ENCODE data around the gene EPB41.
"Not testable (repeated sequence)": the region's sequence is repeated elsewhere in the genome, so short reads cannot be mapped to it uniquely, and the experiment has no call there.

EPB41 gene

GRCh38 chr1:28981210-28981609 lies 66.8 kb downstream of the EPB41 start:
- DNase-seq (ENCODE audit: low read depth in 2 of 2): no peak

DNA sequence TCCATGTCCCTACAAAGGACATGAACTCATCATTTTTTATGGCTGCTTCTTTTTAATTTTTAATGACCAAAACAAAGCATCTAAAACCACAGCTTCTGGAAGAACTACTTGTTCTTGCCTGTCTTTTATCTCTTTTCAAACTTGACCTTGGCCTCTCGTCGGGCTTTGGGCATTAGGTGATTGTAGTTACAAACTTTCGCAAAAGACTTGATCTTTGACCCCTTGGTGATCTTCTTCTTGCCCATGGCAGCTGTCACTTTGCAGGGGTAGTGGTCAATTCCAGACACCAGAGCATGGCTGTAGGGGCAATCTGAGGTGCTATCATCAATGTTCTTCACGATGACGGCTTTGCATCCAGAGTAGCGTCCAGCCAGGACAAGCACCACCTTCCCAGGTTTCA lies 67.8 kb downstream of the EPB41 start:
- DNase-seq (ENCODE audit: low read depth in 2 of 2): no peak

DNA sequence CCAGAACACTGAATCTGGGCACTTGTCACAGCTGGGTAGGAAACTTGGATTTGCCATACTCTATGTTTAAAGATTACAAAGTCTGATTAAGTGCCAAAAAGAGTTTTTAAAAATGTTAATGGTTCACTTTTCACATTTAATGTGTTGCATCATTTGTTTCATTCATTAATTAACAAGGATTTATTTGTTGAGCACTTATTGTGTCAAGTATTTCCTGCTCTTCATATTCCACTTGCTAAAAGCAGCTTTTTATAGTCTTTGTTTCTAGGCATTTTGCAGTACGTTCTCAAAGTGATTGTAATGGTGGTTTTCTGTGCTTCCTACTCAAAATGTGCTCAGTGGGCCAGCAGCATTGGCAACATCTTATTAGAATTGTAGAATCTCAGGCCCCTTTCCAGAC lies 68.7 kb downstream of the EPB41 start:
- DNase-seq (ENCODE audit: low read depth in 2 of 2): no peak

DNA sequence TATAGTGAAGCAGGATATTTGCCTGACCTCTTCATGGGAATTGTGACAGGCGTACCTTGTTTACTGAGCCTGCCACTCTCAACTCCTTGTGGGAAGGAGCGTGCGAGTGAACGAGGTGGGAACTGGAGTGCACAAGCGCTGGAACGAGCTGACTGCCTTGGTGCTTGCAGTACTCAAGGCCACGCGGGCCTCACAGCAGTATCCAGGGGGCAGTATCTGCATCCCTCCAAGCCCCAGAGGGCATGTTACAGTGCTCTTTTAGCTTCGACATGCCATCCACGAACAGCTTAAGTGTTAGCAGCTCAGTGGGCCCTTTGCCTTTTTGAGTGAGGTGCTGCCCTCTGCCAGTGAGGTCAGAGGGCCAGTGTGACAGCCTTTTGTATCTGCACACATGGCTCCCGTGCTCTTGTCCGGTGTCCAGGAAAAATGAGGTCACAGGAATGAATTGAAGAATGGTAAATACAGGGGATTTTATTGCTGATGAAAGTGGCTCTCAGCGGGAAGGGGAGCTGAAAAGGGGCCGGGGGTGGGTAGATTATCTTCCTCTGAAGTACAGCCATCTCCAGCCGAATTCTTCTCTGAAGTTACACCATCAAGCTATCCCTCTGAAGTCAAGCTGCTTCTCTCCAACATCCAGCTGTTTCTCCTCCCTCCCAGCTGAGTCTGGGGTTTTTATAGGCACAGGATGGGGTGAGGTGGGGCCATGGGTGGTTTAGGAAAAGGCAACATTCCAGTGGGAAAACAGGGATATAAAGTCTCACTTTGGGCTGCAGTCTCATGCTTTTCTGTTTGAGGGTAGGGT lies 69.3 kb downstream of the EPB41 start:
- DNase-seq (ENCODE audit: low read depth in 2 of 2): no peak

DNA sequence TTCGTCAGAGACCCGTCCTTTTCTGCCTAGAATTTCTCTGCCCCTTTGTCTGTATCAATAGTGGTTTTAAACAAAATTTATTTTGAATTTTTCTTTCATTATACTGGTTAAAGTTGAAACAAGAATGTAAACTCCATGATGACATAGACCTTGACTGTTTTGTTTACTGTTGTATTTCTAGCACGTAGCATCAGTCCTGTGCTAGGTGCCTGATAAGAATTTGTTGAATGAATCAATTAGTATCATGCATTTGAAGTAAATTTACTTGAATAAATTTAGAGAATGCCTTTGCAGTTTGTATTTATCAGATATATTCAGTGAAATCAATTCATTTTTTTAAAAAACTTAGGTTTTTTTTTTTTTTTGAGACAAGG lies 69.9 kb downstream of the EPB41 start:
- no peak for DNase-seq (ENCODE audit: low read depth in 2 of 2)

DNA sequence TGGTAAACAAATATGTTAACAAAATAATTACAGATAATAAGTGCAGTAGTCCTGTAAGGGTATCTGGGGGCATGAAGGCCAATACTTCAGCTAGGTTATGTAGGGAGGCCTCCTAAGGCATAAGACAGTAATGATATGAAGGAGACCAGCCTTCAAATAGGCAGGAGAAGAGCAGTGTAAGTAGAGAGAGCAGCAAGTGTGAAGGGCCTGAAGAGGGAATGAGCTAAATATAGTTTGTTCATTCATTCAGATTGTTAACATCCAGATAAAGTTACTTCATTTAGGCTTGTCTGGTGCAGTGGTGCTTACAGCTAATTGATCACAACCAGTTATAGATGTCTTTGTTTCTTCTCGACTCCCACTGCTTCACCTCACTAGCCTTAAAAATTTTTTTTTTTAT lies 71.1 kb downstream of the EPB41 start:
- no peak for DNase-seq (ENCODE audit: low read depth in 2 of 2)

DNA sequence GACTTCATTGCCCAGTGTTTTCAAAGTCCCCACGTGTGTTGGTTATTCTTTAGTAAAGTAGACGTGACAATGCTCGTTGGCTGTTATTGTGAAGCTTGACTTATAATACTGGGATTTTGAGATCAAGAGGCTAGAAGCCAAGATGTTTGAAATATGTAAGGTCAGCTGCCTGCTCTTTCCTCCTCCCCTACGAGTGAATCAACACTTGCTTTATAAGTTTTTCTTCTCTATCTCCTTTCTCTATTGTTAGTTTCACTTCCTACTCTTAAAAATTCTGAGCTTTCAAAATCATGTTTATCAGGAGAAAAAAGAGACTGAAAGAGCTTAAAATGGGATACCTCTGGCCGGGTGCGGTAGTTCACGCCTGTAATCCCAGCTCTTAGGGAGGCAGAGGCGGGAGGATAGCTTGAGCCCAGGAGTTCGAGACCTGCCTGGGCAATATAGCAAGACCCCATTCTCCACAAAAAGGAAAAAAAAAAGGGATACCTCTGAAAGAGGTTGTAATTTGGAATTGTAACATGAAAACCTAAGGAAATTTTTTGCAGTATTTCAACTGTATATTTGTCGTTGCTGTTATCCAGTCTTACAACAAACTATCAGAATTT lies 72.0 kb downstream of the EPB41 start:
- DNase-seq (ENCODE audit: low read depth in 2 of 2): no peak

DNA sequence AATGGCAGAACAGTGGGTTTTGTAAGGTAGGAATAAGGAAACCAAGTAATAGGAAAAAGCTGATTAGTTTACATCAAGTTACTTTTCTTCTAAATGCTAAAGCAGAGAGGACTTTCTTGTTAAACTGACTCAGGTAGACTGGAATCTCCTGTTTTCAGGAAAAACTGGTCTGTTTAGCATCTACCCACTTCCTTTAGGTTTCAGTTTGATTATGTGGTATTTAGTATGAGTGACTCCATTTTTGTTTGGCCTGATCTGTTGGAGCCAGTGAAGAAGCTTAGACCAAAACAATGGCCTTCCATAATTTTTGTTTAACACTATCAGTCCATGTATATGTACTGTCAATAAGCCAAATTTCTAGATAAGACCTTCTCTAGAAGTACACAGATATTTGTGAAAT lies 88.4 kb downstream of the EPB41 start:
- no peak for DNase-seq (ENCODE audit: low read depth in 2 of 2)

DNA sequence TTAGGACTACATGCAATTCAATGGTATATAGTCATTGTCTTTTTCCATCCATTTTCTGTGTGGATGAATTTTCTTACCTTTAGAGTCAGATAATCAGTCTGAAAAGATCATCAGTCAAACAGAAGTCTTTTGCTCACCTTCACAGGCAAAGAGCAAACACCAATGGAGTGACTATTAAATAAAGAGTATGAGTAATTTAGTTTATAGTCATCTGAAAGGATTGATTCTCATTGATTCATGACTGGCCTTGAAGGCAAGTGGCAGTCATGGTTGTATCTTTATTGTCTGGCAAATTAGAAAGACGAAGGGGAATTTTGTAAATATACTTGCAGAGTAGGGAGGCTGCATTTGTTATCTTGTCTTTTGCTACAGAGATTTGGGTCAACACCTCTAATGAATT lies 89.9 kb downstream of the EPB41 start:
- DNase-seq (ENCODE audit: low read depth in 2 of 2): no peak

GRCh38 chr1:29004798-29005197 lies 90.4 kb downstream of the EPB41 start:
- DNase-seq (ENCODE audit: low read depth in 2 of 2): no peak

DNA sequence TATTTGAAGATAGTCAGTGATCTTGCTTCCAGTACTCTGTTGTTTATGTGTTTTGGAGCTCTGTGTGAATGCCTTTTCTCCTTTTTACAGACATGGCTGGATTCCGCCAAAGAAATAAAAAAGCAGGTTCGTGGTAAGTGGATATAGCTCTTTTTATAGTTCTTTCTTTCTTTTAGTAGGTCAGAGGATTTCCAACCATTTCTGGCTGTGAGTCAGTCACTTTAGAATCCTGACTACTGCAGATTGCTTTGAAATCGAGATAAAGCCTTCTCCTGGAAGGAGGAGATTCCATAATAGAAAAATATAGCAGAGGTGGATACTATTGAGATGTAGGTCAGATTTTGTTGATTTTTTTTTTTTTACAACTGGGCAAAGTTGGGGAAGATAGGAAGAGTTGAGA lies 97.4 kb downstream of the EPB41 start:
- no peak for DNase-seq (ENCODE audit: low read depth in 2 of 2)

DNA sequence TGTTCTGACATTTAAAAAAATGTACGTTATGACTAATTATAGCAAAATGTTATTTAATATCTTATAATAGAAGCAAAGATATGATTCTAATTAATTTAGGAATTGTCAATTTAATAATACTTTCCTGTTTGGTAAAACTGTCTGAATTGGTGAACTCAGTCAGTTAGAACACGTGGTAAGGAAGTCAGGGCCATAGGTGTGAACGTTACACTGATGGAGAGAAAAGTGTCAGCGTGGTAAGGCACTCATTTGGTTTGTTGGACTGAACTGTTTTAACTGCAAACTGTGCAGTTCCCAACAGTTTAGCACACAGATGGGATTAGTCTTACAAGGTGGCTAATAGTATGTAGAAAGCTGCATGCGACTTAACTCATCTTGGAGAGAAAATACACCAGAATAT lies 102.9 kb downstream of the EPB41 start:
- DNase-seq (ENCODE audit: low read depth in 2 of 2): no peak

- no peak for DNase-seq (ENCODE audit: low read depth in 2 of 2)
These were observed 103.8 kb downstream of the EPB41 start for GRCh38 chr1:29017975-29018712.

DNA sequence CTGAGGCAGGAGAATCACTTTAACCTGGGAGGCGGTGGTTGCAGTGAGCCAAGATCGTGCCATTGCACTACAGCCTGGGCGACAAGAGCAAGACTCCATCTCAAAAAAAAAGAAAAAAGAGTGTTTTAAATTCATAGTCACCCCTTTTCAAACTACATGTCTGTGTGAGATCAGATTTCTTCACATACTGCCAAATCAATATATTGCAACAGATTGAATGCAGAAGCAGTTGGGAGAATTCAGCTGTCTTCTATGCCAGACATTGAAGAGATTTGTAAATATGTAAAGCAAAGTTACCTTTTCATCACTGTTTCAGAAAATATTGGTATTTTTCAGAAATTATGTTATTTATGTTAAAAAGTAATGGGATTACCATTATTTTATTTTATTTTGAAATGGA lies 108.3 kb downstream of the EPB41 start:
- no peak for DNase-seq (ENCODE audit: low read depth in 2 of 2)

DNA sequence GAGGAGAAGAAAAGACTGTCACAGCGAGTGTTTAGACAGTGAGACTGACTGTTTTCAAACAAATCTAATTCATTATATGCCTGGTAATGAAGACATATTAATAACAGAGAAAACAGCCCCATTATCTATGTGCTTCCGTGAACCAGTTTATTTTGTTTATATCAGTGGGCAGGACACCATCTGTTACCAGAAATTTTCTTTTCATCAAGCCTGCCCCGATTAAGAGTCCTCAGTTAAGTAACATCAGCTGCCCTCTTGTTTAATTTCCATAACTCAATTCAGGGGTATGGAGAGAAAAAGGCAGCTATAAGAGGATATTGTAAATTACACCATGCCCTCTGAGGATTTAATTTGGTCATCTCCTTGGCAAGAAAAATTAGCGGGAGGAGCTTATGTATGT lies 115.3 kb downstream of the EPB41 start:
- no peak for DNase-seq (ENCODE audit: low read depth in 2 of 2)

DNA sequence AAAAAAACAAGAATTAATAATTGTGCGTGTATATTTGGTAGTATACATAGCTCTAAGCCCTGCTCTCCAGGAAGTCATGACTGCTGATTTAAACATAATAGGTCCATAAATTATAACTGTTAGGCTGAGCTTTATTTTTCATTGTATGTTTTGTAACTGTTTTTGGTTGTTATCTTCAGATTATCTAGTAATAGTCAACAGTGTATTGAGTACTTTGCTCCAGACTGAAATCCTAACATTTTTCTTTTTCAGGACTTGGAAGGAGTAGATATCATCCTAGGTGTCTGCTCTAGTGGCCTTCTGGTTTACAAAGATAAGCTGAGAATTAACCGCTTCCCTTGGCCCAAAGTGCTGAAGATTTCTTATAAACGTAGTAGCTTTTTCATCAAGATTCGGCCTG lies 118.5 kb downstream of the EPB41 start:
- DNase-seq (ENCODE audit: low read depth in 2 of 2): no peak

- DNase-seq (ENCODE audit: low read depth in 2 of 2): no peak
These were observed 119.6 kb downstream of the EPB41 start for GRCh38 chr1:29033829-29034466.

DNA sequence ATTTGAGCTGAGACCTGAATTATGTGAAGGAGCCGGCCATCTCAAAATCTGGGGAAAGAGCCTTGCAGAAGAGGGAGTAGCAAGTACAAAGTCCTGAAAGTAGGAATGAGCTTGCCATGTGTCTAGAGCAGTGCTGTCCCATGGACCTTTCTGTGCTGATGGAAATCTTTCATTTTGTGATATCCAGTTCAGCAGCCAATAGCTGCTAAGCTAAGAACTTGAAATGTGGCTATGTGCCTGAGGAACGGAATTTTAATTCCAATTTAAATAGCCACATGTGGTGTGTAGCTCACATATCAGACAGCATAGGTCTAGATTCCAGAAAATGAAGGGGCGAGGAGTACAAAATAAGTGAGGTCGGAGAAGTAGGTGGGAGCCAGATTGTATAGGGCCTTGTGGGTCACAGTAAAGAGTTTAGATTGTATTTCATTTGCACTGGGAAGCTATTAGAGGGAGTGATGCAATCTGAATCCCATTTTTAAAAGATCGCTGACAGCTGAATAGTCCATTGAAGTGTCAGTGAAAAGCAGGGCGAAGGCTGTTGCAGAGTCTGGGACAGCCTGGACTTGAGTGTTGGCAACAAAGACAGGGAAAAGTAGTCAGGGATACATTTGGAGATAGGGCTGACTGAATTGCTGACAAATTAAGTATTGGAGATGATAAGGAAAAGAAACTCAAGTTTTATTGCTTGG lies 129.1 kb downstream of the EPB41 start:
- no peak for DNase-seq (ENCODE audit: low read depth in 2 of 2)

DNA sequence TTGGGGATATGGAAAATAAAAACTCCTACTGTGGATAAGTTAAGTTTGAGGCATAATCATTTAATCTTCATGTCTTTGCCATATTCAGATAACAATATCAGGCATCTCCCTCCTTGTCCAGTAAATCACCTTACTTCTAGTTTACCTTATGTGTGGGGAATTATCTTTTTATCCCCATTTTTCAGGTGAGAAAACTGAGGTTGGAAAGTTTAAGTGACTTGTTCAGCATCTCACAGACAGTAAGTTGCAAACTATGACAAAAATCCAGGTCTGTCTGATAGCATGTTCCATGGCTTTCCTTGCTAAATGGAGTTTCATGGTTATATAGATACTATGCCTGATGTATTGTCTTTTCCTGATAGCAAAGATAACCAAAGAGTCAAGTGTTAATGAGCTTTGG lies 129.6 kb downstream of the EPB41 start:
- no peak for DNase-seq (ENCODE audit: low read depth in 2 of 2)

DNA sequence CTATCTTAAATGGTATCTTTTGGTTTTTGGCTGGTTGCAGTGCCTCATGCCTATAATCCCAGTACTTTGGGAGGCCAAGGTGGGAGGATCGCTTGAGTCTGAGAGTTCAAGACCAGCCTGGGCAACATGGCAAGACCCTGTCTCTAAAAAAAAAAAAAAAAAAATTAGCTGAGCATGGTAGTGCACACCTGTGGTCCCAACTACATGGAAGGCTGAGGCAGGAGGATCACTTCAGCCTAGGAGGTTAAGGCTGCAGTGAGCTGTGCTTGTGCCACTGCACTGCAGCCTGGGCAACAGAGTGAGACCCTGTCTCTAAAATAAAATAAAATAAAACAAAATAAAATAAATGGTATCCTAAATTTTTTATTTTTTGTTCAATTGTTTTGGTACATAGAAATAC lies 131.3 kb downstream of the EPB41 start:
- DNase-seq (ENCODE audit: low read depth in 2 of 2): not testable (repeated sequence)

DNA sequence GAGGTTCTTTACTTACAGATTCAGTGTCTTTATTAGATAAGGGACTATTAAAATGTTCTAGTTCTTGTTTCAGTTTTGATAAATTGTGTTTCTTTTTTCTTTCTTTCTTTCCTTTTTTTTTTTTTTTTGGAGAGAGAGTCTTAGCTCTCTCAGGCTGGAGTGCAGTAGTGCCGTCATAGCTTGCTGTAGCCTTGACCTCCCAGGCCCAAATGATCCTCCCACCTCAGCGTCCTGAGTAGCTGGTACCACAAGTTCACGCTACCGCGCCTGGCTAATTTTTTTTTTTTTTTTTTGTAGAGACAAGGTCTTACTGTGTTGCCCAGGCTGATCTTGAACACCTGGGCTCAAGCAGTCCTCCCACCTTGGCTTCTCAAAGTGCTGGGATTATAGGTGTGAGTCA lies 132.8 kb downstream of the EPB41 start:
- DNase-seq (ENCODE audit: low read depth in 2 of 2): no peak

DNA sequence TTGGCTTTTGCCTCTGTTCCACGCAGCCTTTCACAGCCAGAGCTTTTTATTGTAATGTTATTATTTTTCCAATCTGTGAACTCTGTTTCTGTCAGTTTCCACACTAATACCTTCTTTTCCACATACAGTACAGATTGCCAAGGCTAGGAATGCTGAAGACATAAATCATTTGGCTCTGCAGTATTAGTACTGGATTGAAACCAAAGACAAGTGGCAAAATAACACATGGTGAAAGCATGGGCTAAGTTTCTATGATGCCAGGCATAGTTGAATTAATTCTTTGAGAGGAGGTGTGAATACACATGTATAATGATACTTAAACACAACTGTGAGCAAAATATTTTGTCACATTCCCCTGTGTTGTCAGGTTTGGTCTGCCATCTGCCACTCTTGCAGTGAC lies 135.8 kb downstream of the EPB41 start:
- no peak for DNase-seq (ENCODE audit: low read depth in 2 of 2)

All from stimulated activated CD4-positive, alpha-beta T cell treated with anti-CD3 and anti-CD28 coated beads, Interleukin-1b, Interleukin-23, amount 100 ng/mL, for 1 hour (primary cell).